Activated CD4-positive, alpha-beta T cell treated with anti-CD3 and anti-CD28 coated beads, Interleukin-2, amount 50 U/mL, for 4 hours (primary cell): Measurements from ENCODE around the gene KRTCAP2.
A peak's percentile ranks its signal among the peaks of the same experiment; 100 is the strongest.
"Not testable (repeated sequence)": the region's sequence is repeated elsewhere in the genome, so short reads cannot be mapped to it uniquely, and the experiment has no call there.

Experiments
- DNase-seq, 2 experiments: peaks; one replicate each; pipeline ENCODE4 v3.0.0-alpha.2; 2020

Gene KRTCAP2

GRCh38 chr1:155182052-155182550 is 9.0 kb upstream of the KRTCAP2 start:
- DNase-seq, result no peak

GRCh38 chr1:155181371-155182051 is 8.4 kb upstream of the KRTCAP2 start:
- DNase-seq, result no peak

GRCh38 chr1:155179112-155180031 is 6.3 kb upstream of the KRTCAP2 start:
- no peak for DNase-seq

GRCh38 chr1:155178441-155179111 is 5.5 kb upstream of the KRTCAP2 start:
- no peak for DNase-seq

GRCh38 chr1:155177918-155178281 is 4.8 kb upstream of the KRTCAP2 start:
- no peak for DNase-seq

GRCh38 chr1:155177192-155177917 is 4.3 kb upstream of the KRTCAP2 start:
- DNase-seq, result no peak

- peak; percentile 81 to 83 for DNase-seq
Measured at GRCh38 chr1:155176544-155177071, 3.5 kb upstream of the KRTCAP2 start.

GRCh38 chr1:155175927-155176371 is 2.8 kb upstream of the KRTCAP2 start:
- no peak for DNase-seq

GRCh38 chr1:155175281-155175926 is 2.3 kb upstream of the KRTCAP2 start:
- DNase-seq, result no peak

- peak; percentile 38 to 45 for DNase-seq
Measured at GRCh38 chr1:155174324-155175280, 1.5 kb upstream of the KRTCAP2 start.

GRCh38 chr1:155173478-155174323 is 597 bp upstream of the KRTCAP2 start, which contains the start of gene TRIM46:
Gene TRIM46 (plus strand): TSS chr1:155173849. CDS start chr1:155173967, 118 bp downstream.
- peak; percentile 63 to 72 for DNase-seq

- DNase-seq, result peak; percentile 39 to 44
Measured at GRCh38 chr1:155171836-155172731, 1.0 kb downstream of the KRTCAP2 start.

- DNase-seq, result no peak
Measured at GRCh38 chr1:155170806-155171205, 2.3 kb downstream of the KRTCAP2 start.

GRCh38 chr1:155170101-155170785 is 2.9 kb downstream of the KRTCAP2 start:
- no peak for DNase-seq

GRCh38 chr1:155169541-155169940 is 3.6 kb downstream of the KRTCAP2 start:
- DNase-seq, result no peak

GRCh38 chr1:155168456-155169210 is 4.5 kb downstream of the KRTCAP2 start:
- no peak for DNase-seq

GRCh38 chr1:155168105-155168445 is 5.0 kb downstream of the KRTCAP2 start:
- not testable (repeated sequence) for DNase-seq
